Neutrophil (primary cell): ENCODE results near the gene NECTIN3.

Experiments
- H3K27ac ChIP-seq: fragments of 200-600 bp; sonication (generic); 2 replicates; pipeline ENCODE4 v1.5.1; 2016; ENCODE audit warnings: mild to moderate bottlenecking, moderate library complexity
- H3K27me3 ChIP-seq: fragments of 200-600 bp; sonication (generic); 2 replicates; pipeline ENCODE4 v1.6.0; 2016; ENCODE audit warnings: mild to moderate bottlenecking
- H3K36me3 ChIP-seq: fragments of 200-600 bp; sonication (generic); 2 replicates; pipeline ENCODE4 v1.5.1; 2017
- H3K4me1 ChIP-seq, 2 experiments: fragments of 200-600 bp in 1 of 2; sonication (generic) in 1 of 2; 1 replicate in 1 of 2; 2 replicates in 1 of 2; pipeline versions ENCODE4 v1.5.1 to v1.6.1; 2013 to 2016; ENCODE audit warnings: low read depth in 1 of 2, low read length in 1 of 2, mild to moderate bottlenecking in 1 of 2, moderate library complexity in 1 of 2; ENCODE audit not compliant: control insufficient read depth in 1 of 2, insufficient read depth in 1 of 2
- H3K4me3 ChIP-seq, 2 experiments: fragments of 200-600 bp in 1 of 2; sonication (generic) in 1 of 2; 1 replicate in 1 of 2; 2 replicates in 1 of 2; pipeline ENCODE4 v1.5.1; 2013 to 2016; ENCODE audit warnings: low read depth in 1 of 2, low read length in 1 of 2, mild to moderate bottlenecking in 1 of 2, moderate library complexity in 1 of 2
- H3K9me3 ChIP-seq: fragments of 200-600 bp; sonication (generic); 2 replicates; pipeline ENCODE4 v1.5.1; 2016
- TF ChIP-seq, protein P1 (sequence below): fragments of 200-600 bp; sonication (generic); IDR thresholded peaks from 2 replicates; pipeline ENCODE4 v1.5.1; 2016; ENCODE audit warnings: antibody characterized with exemption

The NECTIN3 gene

DNA sequence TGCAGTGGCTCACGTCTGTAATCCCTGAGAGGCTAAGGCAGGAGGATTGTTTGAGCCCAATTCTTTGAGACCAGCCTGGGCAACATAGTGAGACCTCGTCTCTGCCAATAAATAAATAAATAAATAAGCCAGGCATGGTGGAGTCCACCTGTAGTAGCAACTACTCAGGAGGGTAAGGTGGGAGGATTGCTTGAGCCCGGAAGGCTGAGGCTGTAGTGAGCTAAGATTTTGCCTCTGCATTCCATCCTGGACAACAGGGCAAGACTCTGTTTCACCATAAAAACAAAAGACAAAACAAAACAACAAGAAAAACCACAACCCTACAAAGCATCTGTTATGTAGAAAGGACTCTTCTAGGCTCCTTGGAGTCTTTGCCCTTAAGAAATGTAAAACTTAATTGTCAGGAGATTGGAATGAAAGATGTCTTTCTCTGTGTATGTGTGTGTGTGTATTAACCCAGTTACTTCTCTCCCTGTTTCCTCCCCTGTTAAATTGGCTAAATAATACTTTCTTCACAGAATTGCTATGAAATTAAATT, 9.5 kb downstream of the NECTIN3 start:
- Histone ChIP-seq H3K36me3 (no peaks in the 10 kb centered on the region), H3K27me3 (peaks cover 7% of the 10 kb centered on the region), H3K9me3 (no peaks in the 10 kb centered on the region), H3K27ac (no peak overlapping the region), H3K4me3 (no peak overlapping the region), H3K4me1 (no peaks in the 10 kb centered on the region)
- TF ChIP-seq, protein P1, sequence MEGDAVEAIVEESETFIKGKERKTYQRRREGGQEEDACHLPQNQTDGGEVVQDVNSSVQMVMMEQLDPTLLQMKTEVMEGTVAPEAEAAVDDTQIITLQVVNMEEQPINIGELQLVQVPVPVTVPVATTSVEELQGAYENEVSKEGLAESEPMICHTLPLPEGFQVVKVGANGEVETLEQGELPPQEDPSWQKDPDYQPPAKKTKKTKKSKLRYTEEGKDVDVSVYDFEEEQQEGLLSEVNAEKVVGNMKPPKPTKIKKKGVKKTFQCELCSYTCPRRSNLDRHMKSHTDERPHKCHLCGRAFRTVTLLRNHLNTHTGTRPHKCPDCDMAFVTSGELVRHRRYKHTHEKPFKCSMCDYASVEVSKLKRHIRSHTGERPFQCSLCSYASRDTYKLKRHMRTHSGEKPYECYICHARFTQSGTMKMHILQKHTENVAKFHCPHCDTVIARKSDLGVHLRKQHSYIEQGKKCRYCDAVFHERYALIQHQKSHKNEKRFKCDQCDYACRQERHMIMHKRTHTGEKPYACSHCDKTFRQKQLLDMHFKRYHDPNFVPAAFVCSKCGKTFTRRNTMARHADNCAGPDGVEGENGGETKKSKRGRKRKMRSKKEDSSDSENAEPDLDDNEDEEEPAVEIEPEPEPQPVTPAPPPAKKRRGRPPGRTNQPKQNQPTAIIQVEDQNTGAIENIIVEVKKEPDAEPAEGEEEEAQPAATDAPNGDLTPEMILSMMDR = no peak

- Histone ChIP-seq H3K27me3 (no peaks in the 10 kb centered on the region), H3K4me1 (no peaks in the 10 kb centered on the region), H3K27ac (no peak overlapping the region), H3K4me3 (no peak overlapping the region), H3K9me3 (no peaks in the 10 kb centered on the region), H3K36me3 (no peaks in the 10 kb centered on the region)
- TF ChIP-seq, protein P1 = no peak
These were observed 13.3 kb downstream of the NECTIN3 start for GRCh38 chr3:111084911-111085310.

GRCh38 chr3:111087924-111088469, 16.4 kb downstream of the NECTIN3 start:
- no peaks in the 10 kb centered on the region for H3K27me3 ChIP-seq
- no peaks in the 10 kb centered on the region for H3K36me3 ChIP-seq
- no peaks in the 10 kb centered on the region for H3K4me1 ChIP-seq
- TF ChIP-seq, protein P1 = no peak
- no peak overlapping the region for H3K4me3 ChIP-seq
- H3K27ac ChIP-seq = no peak overlapping the region
- H3K9me3 ChIP-seq = no peaks in the 10 kb centered on the region

- H3K27ac ChIP-seq = no peak overlapping the region
- no peaks in the 10 kb centered on the region for H3K36me3 ChIP-seq
- no peaks in the 10 kb centered on the region for H3K27me3 ChIP-seq
- H3K4me3 ChIP-seq = no peak overlapping the region
- TF ChIP-seq, protein P1 = no peak
- H3K9me3 ChIP-seq = no peaks in the 10 kb centered on the region
- H3K4me1 ChIP-seq = no peaks in the 10 kb centered on the region
These were observed 25.0 kb downstream of the NECTIN3 start for GRCh38 chr3:111096487-111097209.

DNA sequence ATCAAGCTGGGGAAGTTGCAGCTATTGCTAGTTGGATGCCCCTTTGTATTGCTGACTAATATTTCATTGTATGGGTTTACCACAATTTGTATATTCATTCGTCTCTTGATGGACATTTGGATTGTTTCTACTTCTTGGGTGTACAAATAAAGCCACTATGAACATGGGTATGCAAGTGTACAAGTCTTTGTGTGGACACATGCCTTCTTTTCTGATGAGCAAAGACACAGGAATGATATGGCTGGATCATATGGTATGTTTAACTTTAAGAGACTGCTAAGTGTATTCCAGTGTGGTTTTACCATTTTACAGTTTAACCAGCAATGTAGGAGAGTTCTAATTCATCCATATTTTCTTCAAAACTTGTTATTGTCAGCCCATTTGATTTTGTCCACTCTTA, 32.2 kb downstream of the NECTIN3 start:
- Histone ChIP-seq H3K36me3 (no peaks in the 10 kb centered on the region), H3K4me3 (no peak overlapping the region), H3K27me3 (no peaks in the 10 kb centered on the region), H3K4me1 (no peaks in the 10 kb centered on the region), H3K27ac (no peak overlapping the region), H3K9me3 (no peaks in the 10 kb centered on the region)
- TF ChIP-seq, protein P1 = no peak
